HG02884 (cell line): ENCODE results near the gene MPEG1.

Experiments used
- ATAC-seq: cut with Tn5 transposase; IDR thresholded peaks from one replicate; pipeline ENCODE4 v1.9.1; 2021; ENCODE audit warnings: mild to moderate bottlenecking, moderate library complexity; ENCODE audit not compliant: unreplicated experiment

MPEG1 gene

DNA sequence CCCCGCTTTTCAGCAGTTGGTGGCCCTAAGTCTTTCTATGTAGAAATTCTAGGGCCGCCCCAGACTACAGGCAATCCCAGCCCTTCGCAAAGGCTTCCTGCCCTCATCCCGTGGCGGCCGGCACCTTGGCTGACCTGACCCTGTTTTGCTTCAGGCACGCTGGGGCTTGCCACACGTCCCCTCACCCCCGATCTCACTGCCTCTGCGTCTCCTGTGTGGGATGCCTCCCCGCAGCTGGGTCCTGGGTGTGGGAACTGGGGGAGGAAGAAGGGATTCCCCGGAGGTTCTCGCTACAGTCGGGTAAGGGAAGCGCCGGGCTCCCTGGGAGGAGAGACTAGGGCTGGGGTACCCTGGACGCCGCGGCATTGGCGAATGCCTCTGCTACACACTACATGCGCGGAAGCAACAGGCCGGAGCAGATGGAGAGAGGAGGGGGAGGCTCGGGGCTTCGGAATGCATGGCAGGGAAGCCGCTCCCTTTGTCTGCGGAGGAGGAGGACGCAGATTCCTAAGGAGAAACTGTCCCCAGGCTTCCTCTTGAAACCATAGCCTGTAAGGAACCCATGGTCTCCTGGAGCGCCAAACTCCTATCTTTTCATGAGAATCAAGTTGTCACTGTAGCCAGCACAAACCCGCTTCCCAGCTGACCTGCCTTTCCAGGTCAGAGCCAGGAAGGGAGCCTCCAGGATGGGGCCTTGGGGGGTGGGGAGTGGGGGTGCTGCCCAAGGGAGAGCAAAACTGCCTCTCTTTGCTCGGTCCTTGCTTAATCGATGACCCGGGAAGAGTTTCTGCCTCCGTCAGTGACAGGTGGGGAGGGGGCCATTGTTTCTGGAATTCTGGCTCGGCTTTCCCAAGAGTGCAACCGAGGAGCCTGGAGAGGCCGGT, 39.4 kb downstream of the MPEG1 start:
- ATAC-seq = no peak

DNA sequence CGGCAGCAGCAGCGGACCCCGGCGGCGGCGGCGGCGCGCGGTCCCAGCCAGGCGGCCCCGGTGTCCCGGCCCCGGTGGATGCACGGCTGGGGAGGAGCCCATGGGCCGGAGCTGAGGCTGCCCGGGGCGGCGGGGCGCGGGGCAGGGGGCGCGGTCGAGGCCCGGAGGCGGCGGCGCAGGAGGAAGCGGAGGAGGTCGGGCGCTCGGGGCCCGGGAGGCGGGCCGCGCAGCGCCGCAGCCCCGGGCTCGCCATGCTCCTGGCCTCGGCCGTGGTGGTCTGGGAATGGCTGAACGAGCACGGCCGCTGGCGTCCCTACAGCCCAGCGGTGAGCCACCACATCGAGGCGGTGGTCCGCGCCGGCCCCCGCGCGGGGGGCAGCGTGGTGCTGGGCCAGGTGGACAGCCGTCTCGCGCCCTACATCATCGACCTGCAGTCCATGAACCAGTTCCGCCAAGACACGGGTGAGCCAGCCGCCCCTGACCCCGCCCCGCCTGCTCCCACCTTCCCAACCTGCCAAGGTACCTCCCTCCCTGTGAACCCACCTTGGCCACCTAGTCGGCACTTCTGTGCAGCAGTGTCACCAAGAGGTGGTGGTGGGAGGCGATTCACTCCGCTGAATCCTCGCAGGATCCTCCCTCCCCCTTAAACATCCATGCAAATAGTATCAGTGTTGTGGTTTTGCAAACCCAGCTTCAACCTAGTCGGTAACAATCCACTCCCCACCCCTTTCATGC, 40.2 kb downstream of the MPEG1 start:
- peak; percentile 36 for ATAC-seq

DNA sequence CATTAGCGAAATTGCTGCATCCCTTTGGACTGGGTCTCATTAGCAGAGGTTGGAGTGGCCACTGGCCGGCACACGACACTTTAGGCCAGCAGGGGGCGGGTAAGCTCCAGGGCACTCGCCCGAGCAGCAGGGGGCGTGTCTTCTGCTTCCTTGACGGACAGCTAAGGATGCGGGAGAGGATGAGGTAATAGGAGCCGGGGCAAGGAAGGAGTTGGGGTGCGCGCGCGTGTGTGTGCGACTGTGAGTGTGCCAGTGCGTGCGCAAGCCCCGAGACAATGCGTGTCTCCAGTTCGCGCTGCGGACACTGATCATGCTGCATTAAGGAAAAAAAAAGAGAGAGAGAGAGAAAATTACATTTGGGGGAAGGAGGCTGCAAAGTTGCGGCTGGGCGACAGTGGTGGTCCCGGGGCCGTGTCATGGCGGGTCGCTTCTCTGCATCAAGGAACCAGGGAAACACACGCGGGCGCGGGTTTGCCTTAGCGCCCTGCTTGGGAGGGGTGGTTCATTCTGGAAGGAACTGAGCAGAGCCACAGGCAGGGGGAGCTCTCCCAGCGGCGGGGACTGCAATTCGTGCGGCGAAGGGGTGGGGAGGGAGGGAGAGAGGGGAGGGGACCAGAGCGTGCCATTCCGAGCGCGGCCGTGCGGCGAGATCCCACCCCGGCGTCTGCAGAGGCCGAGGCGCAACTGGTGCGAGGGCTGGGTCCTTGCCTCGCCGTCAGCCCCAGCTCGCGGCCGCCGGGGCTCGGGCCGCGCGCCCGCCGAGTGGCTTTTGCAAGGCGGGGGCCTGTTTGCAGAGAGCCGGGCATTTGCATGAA, 41.0 kb downstream of the MPEG1 start, which contains the start of gene DTX4:
TSS of gene DTX4 (plus strand) at position 625 of the 815 bp plus-strand sequence. CDS start 464 bp downstream, outside the sequence.
- ATAC-seq = peak; percentile 58

DNA sequence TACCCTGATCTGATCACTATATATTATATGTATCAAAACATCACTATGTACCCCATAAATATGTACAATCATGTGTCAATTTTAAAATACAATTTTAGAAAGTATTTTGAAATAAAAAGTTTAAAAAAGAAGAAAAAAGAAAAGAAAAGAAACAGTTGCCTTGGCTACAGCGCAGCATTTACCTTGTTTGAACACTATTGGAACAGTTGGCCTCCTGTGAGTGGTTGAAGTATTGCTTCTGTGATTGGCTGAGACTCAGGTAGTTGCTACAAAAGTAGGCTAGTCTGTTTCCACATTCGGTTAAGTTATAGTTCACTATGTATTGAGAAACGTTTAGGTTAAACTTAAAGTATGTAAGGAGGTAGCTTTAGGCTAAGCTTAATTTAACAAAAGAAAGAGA, 48.7 kb downstream of the MPEG1 start:
- ATAC-seq = no peak
